ENCODE data around the gene ARHGAP24. TPM values are rescaled to one million over a fixed set of nuclear protein-coding genes. Genes with fewer than 3 reads are reported as not detected.
"Not testable (repeated sequence)": the region's sequence is repeated elsewhere in the genome, so short reads cannot be mapped to it uniquely, and the experiment has no call there.

Gene ARHGAP24
- total RNA-seq, 2 experiments from 2014 or later: 0.30 to 0.53 TPM

DNA sequence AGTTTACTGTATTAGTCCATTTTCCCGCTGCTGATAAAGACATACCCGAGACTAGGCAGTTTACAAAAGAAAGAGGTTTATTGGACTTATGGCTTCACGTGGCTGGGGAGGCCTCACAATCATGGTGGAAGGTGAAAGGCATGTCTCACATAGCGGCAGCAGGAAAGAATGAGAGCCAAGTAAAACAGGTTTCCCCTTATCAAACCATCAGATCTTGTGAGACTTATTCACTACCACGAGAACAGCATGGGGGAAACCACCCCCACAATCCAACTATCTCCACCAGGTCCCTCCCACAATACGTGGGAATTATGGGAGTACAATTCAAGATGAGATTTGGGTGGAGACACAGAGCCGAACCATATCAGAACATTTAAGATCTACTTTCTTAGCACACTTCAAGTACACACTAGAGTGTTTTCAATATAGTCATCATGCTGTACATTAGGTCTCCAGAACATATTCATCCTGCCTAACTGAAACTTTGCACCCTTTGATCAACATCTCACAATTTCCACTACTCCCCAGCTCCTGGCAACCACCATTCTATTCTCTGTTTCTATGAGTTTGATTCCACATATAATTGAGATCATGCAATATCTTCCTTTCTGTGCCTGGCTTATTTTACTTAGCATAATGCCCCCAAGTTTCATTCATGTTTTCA is 341.0 kb downstream of the ARHGAP24 start:
- no peaks in the 10 kb centered on the region for H3K27me3 Mint-ChIP-seq
- TF ChIP-seq, protein P1, sequence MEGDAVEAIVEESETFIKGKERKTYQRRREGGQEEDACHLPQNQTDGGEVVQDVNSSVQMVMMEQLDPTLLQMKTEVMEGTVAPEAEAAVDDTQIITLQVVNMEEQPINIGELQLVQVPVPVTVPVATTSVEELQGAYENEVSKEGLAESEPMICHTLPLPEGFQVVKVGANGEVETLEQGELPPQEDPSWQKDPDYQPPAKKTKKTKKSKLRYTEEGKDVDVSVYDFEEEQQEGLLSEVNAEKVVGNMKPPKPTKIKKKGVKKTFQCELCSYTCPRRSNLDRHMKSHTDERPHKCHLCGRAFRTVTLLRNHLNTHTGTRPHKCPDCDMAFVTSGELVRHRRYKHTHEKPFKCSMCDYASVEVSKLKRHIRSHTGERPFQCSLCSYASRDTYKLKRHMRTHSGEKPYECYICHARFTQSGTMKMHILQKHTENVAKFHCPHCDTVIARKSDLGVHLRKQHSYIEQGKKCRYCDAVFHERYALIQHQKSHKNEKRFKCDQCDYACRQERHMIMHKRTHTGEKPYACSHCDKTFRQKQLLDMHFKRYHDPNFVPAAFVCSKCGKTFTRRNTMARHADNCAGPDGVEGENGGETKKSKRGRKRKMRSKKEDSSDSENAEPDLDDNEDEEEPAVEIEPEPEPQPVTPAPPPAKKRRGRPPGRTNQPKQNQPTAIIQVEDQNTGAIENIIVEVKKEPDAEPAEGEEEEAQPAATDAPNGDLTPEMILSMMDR (IDR thresholded peaks at IDR 0.05): no peak

DNA sequence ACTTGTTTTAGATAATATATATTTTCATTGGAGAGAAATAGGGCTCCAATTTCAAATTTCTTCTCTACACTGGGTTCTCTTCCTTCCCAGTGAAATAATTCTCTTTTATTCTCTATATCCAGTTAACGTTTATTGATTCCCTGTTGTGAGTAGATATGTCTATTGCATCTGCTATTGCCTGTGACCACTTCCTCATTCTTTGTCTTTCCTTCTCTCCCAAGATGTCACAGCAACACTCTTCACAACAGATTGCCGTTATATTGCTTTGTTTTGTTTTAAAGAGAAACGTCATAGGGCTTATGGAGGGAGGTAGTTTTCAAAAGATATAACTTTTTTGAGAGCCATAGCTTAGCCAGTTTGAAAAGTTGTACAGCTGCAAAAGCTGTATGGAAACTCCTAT is 343.8 kb downstream of the ARHGAP24 start:
- Histone ChIP-seq H3K9me3 (ENCODE audit: control insufficient read depth in 1 of 2, insufficient read depth in 1 of 2, low read length in 2 of 2) (peaks cover 0 to 7% of the 10 kb centered on the region in 2 experiments), H3K4me3 (ENCODE audit: low read length) (no peak overlapping the region), H3K27me3 (ENCODE audit: control insufficient read depth in 1 of 2, insufficient read depth in 2 of 2, low read length in 2 of 2) (no peaks in the 10 kb centered on the region), H3K27ac (ENCODE audit: low read depth in 1 of 2, low read length in 2 of 2) (no peak overlapping the region), H3K4me1 (ENCODE audit: insufficient read depth, low read length) (no peaks in the 10 kb centered on the region), H3K36me3 (ENCODE audit: insufficient read depth, low read length) (no peaks in the 10 kb centered on the region)
- ChIA-PET CTCF (no interaction called here), POLR2A (no interaction called here)
- Mint-ChIP-seq H3K27ac (no peak overlapping the region), H3K4me3 (no peak overlapping the region), H3K36me3 (ENCODE audit: low read depth) (no peaks in the 10 kb centered on the region), H3K27me3 (no peaks in the 10 kb centered on the region), H3K9me3 (no peaks in the 10 kb centered on the region), H3K4me1 (ENCODE audit: low read depth) (no peaks in the 10 kb centered on the region)
- intact Hi-C loops (cut with DNase I, micrococcal nuclease): no loop called here
- DNase-seq (no peak), ATAC-seq (ENCODE audit: poor library complexity) (no peak)
- TF ChIP-seq, protein P1 (IDR thresholded peaks at IDR 0.05): no peak

More for the DNA sequence above, 341.0 kb downstream of the ARHGAP24 start:
- CTCF ChIA-PET: no interaction called here
- ATAC-seq (ENCODE audit: poor library complexity) (no peak), DNase-seq (no peak)
- Histone ChIP-seq H3K27ac (ENCODE audit: low read depth in 1 of 2, low read length in 2 of 2) (no peak overlapping the region), H3K36me3 (ENCODE audit: insufficient read depth, low read length) (no peaks in the 10 kb centered on the region), H3K27me3 (ENCODE audit: control insufficient read depth in 1 of 2, insufficient read depth in 2 of 2, low read length in 2 of 2) (no peaks in the 10 kb centered on the region), H3K9me3 (ENCODE audit: control insufficient read depth in 1 of 2, insufficient read depth in 1 of 2, low read length in 2 of 2) (peaks cover 0 to 7% of the 10 kb centered on the region in 2 experiments), H3K4me1 (ENCODE audit: insufficient read depth, low read length) (no peaks in the 10 kb centered on the region), H3K4me3 (ENCODE audit: low read length) (no peak overlapping the region)
- POLR2A ChIA-PET: no interaction called here
- intact Hi-C loops (cut with DNase I, micrococcal nuclease): no loop called here
- H3K4me3 Mint-ChIP-seq: no peak overlapping the region
- no peaks in the 10 kb centered on the region for H3K4me1 Mint-ChIP-seq (ENCODE audit: low read depth)
- no peaks in the 10 kb centered on the region for H3K36me3 Mint-ChIP-seq (ENCODE audit: low read depth)
- H3K9me3 Mint-ChIP-seq: no peaks in the 10 kb centered on the region
- H3K27ac Mint-ChIP-seq: no peak overlapping the region

DNA sequence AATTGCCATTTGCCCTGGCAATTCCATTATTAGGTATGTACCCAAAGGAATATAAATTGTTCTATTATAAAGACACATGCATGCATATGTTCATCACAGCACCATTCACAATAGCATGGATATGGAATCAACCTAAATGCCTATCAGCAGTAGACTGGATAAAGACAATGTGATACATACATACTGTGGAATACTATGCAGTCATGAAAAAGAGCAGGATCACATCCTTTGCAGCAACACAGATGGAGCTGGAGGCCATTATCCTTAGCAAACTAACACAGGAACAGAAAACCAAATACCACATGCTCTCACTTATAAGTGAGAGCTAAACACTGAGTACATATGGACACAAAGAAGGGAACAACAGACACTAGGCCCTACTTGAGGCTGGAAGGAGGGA is 345.2 kb downstream of the ARHGAP24 start:
- H3K4me1 Mint-ChIP-seq (ENCODE audit: low read depth); H3K9me3 ChIP-seq (ENCODE audit: control insufficient read depth in 1 of 2, insufficient read depth in 1 of 2, low read length in 2 of 2); DNase-seq; POLR2A ChIA-PET; H3K4me1 ChIP-seq (ENCODE audit: insufficient read depth, low read length); H3K27ac ChIP-seq (ENCODE audit: low read depth in 1 of 2, low read length in 2 of 2); ATAC-seq (ENCODE audit: poor library complexity); H3K4me3 Mint-ChIP-seq; H3K27ac Mint-ChIP-seq; CTCF ChIA-PET; H3K9me3 Mint-ChIP-seq; H3K4me3 ChIP-seq (ENCODE audit: low read length); H3K27me3 ChIP-seq (ENCODE audit: control insufficient read depth in 1 of 2, insufficient read depth in 2 of 2, low read length in 2 of 2); H3K27me3 Mint-ChIP-seq; H3K36me3 ChIP-seq (ENCODE audit: insufficient read depth, low read length); H3K36me3 Mint-ChIP-seq (ENCODE audit: low read depth); intact Hi-C loops (cut with DNase I, micrococcal nuclease): not testable (repeated sequence)

Data from CD4-positive, alpha-beta T cell (primary cell).